Ovary (tissue), 9 donors: Measurements from ENCODE around the gene PMPCA. TPM values are rescaled to one million over a fixed set of nuclear protein-coding genes. Genes with fewer than 3 reads are reported as not detected.

Experiments used
- DNase-seq, 5 donors: peaks; one replicate each; pipeline ENCODE4 v3.0.0-alpha.2; 2019 to 2020
- H3K27ac ChIP-seq, 2 donors: fragments of 200-600 bp; one replicate each; pipeline versions ENCODE4 v1.5.1 to v1.8.0; 2019 to 2022
- H3K27me3 ChIP-seq: fragments of 200-600 bp; one replicate; pipeline ENCODE4 v1.8.0; 2022
- H3K36me3 ChIP-seq: fragments of 200-600 bp; sonication (generic); one replicate; pipeline ENCODE4 v1.5.1; 2019
- H3K4me1 ChIP-seq: one replicate; pipeline ENCODE4 v1.8.1; 2013; ENCODE audit warnings: mild to moderate bottlenecking, moderate library complexity; ENCODE audit not compliant: insufficient read depth
- H3K4me3 ChIP-seq: fragments of 200-600 bp; sonication (generic); one replicate; pipeline ENCODE4 v1.5.1; 2017
- H3K9me3 ChIP-seq, 2 donors: fragments of 200-600 bp in 1 of 2; sonication (generic) in 1 of 2; one replicate each; pipeline versions ENCODE4 v1.5.1 to v1.8.1; 2013 to 2019; ENCODE audit warnings: mild to moderate bottlenecking in 1 of 2, moderate library complexity in 1 of 2
- EP300 ChIP-seq: sonication (generic); formaldehyde crosslinking; IDR thresholded peaks from one replicate; pipeline ENCODE4 v1.6.1; 2017; ENCODE audit warnings: antibody characterized with exemption
- POLR2A ChIP-seq: fragments of 450-650 bp; IDR thresholded peaks from one replicate; pipeline ENCODE4 v1.6.1; 2017; ENCODE audit warnings: antibody characterized with exemption, mild to moderate bottlenecking, moderate library complexity
- WGBS, 3 donors: extraction: QIAGEN DNeasy Blood & Tissue Kit in 1 of 3; methylation state at CpG; one replicate each; pipeline versions ENCODE4 v1.1.5 to v1.1.7; 2013 to 2017; 5-methylcytosine and 5-hydroxymethylcytosine counted together
- intact Hi-C, 4 donors: fragments of 100-400 bp; cut with DNase I; formaldehyde crosslinking; loops; one replicate each; pipeline versions ENCODE4 v1.11.0 to v1.15.1; 2022 to 2023
- polyA plus RNA-seq, 2 donors: library from polyadenylated mRNA; stranded (reverse); fragments of 200-250 nt in 1 of 2; fragments of 350-450 nt in 1 of 2; fragmentation: Illumina TruSeq in 1 of 2; extraction: RNeasy Lipid Tissue Mini Kit (QIAGEN cat#74804) in 1 of 2; gene quantifications; one replicate each; pipeline ENCODE4 v1.2.3, GENCODE V29; 2013 to 2014
- total RNA-seq, 7 donors: library from RNA; depleted of rRNA in 2 of 7; stranded (reverse); fragments of >200 nt in 2 of 7; fragmentation: NEBNext Ultra II Directional in 3 of 7; extraction: Animal tissue kit (Norgen Biotek cat#: 25700) in 3 of 7; gene quantifications; one replicate each; pipeline versions ENCODE4 v1.1.0 to v1.2.4, GENCODE V29; 2016 to 2023
- TF ChIP-seq, protein P1 (sequence below), 3 donors: fragments of 450-650 bp in 2 of 3; fragments of 200-600 bp in 1 of 3; IDR thresholded peaks; one replicate each; pipeline versions ENCODE4 v1.5.1 to v1.8.0; 2016 to 2022; ENCODE audit warnings: antibody characterized with exemption in 3 of 3, mild to moderate bottlenecking in 1 of 3
- donor health status: DM: no; HTN: no; CAD: no; lungs with moderate emphysema.
- donor health status: DM: no; HTN: no; CAD: no.
- donor health status: Bipolar disorder and iron deficiency.
- donor health status: DM: yes; HTN: yes; CAD: no.
- donor health status: DM: no; HTN: no; CAD: no.
- donor health status: DM: yes; HTN: yes; CAD: no.

The PMPCA gene
- total and polyA plus RNA-seq, 9 donors, result 18.7 to 82.4 (median 40.1) TPM

DNA sequence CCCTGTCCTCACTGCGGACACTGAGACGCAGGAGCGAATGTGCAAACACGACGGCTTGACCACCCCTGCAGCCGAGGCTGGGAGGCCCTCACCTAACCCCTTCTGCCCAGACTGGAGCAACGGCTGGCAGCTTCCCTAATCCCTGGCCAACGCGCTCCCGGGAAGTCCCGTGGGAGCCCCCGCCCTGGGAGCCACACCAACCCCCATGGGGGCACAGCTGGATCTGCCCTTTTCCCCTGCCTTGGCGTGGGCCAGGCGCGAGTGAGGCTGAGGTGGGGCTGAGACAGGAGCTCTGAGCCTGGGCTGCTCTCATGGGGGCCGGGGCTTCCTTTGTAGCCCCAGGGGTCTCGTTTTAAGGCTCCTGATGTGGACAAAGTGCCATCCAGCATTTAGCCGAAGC lies 42.3 kb upstream of the PMPCA start:
- no peaks in the 10 kb centered on the region for H3K9me3 ChIP-seq
- no peaks in the 10 kb centered on the region for H3K4me1 ChIP-seq
- intact Hi-C loops, result loop anchor here in 2 of 4 donors (5.0 kb wide), 2 partner anchors 51 to 56 kb away; no protein-coding TSS in a partner anchor
- no peaks in the 10 kb centered on the region for H3K36me3 ChIP-seq
- TF ChIP-seq, protein P1, sequence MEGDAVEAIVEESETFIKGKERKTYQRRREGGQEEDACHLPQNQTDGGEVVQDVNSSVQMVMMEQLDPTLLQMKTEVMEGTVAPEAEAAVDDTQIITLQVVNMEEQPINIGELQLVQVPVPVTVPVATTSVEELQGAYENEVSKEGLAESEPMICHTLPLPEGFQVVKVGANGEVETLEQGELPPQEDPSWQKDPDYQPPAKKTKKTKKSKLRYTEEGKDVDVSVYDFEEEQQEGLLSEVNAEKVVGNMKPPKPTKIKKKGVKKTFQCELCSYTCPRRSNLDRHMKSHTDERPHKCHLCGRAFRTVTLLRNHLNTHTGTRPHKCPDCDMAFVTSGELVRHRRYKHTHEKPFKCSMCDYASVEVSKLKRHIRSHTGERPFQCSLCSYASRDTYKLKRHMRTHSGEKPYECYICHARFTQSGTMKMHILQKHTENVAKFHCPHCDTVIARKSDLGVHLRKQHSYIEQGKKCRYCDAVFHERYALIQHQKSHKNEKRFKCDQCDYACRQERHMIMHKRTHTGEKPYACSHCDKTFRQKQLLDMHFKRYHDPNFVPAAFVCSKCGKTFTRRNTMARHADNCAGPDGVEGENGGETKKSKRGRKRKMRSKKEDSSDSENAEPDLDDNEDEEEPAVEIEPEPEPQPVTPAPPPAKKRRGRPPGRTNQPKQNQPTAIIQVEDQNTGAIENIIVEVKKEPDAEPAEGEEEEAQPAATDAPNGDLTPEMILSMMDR (IDR thresholded peaks at IDR 0.05), result no peak
- TF ChIP-seq EP300, result no peak
- no peak for TF ChIP-seq POLR2A
- H3K27ac ChIP-seq, result no peak overlapping the region
- H3K4me3 ChIP-seq, result no peak overlapping the region
- 66 to 73% (median 68%) methylated on average over 18 of the region's 18 CpGs for WGBS, 3 donors
- no peak for DNase-seq
- H3K27me3 ChIP-seq, result no peaks in the 10 kb centered on the region

DNA sequence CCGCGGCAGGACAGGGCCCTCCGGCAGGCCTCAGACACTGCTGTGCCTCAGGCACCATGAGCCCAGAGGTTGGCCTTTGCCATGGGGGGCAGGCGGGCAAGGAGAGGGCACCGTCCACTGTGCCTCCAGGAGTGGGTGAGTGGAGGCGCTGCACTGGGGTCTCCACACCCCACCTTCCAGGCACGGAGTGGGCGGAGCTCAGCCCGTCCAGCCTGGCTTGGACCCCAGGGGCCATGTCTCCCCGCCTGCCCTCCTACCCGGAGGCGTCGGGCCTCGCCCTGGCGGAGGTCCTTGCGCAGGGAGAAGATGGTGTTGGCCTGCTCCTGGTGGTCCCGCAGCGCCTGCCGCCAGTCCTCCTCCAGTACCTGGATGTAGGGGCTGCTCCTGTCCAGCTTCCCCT lies 40.4 kb upstream of the PMPCA start:
- H3K9me3 ChIP-seq, result no peaks in the 10 kb centered on the region
- H3K27me3 ChIP-seq, result no peaks in the 10 kb centered on the region
- no peaks in the 10 kb centered on the region for H3K4me1 ChIP-seq
- intact Hi-C loops, result no loop called here
- DNase-seq, result no peak
- WGBS, 3 donors, result 90 to 93% (median 91%) methylated on average over 19 of the region's 19 CpGs
- no peaks in the 10 kb centered on the region for H3K36me3 ChIP-seq
- no peak overlapping the region for H3K4me3 ChIP-seq
- TF ChIP-seq, protein P1 (IDR thresholded peaks at IDR 0.05), result no peak
- no peak for TF ChIP-seq EP300
- no peak for TF ChIP-seq POLR2A
- no peak overlapping the region for H3K27ac ChIP-seq

GRCh38 chr9:136370687-136371532 lies 39.5 kb upstream of the PMPCA start:
- Histone ChIP-seq H3K9me3 (no peaks in the 10 kb centered on the region), H3K4me3 (no peak overlapping the region), H3K36me3 (no peaks in the 10 kb centered on the region), H3K4me1 (no peaks in the 10 kb centered on the region), H3K27ac (no peak overlapping the region), H3K27me3 (no peaks in the 10 kb centered on the region)
- intact Hi-C loops, result no loop called here
- 90 to 93% (median 92%) methylated on average over 49 to 54 of the region's 54 CpGs for WGBS, 3 donors
- DNase-seq, result no peak
- TF ChIP-seq, protein P1 (IDR thresholded peaks at IDR 0.05), result no peak
- no peak for TF ChIP-seq EP300
- TF ChIP-seq POLR2A, result no peak

GRCh38 chr9:136371533-136371880 lies 39.0 kb upstream of the PMPCA start:
- Histone ChIP-seq H3K4me3 (no peak overlapping the region), H3K27me3 (no peaks in the 10 kb centered on the region), H3K36me3 (no peaks in the 10 kb centered on the region), H3K9me3 (no peaks in the 10 kb centered on the region), H3K4me1 (no peaks in the 10 kb centered on the region), H3K27ac (no peak overlapping the region)
- intact Hi-C loops, result no loop called here
- WGBS, 3 donors, result 86 to 87% (median 87%) methylated on average over 10 to 13 of the region's 13 CpGs
- TF ChIP-seq, protein P1 (IDR thresholded peaks at IDR 0.05), result no peak
- TF ChIP-seq EP300 (no peak), POLR2A (no peak)
- DNase-seq, result no peak
